Subcutaneous abdominal adipose tissue (tissue), 5 donors: ENCODE data around the gene TCERG1.

ENCODE experiments used
- H3K27ac ChIP-seq: one replicate; pipeline ENCODE4 v1.7.0; 2013; ENCODE audit warnings: low read depth, mild to moderate bottlenecking, inconsistent platforms, low read length, moderate library complexity
- H3K27me3 ChIP-seq, 5 donors: one replicate each; pipeline ENCODE4 v1.7.0; 2013; ENCODE audit warnings: low read length in 5 of 5, inconsistent platforms in 1 of 5; ENCODE audit not compliant: control insufficient read depth in 5 of 5, insufficient read depth in 4 of 5
- H3K36me3 ChIP-seq, 5 donors: one replicate each; pipeline ENCODE4 v1.7.0; 2013; ENCODE audit warnings: low read length in 5 of 5; ENCODE audit not compliant: control insufficient read depth in 5 of 5, insufficient read depth in 5 of 5
- H3K4me1 ChIP-seq, 5 donors: one replicate each; pipeline ENCODE4 v1.7.0; 2013; ENCODE audit warnings: low read length in 5 of 5, mild to moderate bottlenecking in 3 of 5, moderate library complexity in 1 of 5; ENCODE audit not compliant: control insufficient read depth in 5 of 5, insufficient read depth in 5 of 5
- H3K4me3 ChIP-seq, 5 donors: one replicate each; pipeline ENCODE4 v1.7.0; 2013; ENCODE audit warnings: low read length in 5 of 5, low read depth in 1 of 5
- H3K9ac ChIP-seq, 5 donors: one replicate each; pipeline ENCODE4 v1.7.0; 2013; ENCODE audit warnings: low read length in 5 of 5, mild to moderate bottlenecking in 4 of 5, moderate library complexity in 3 of 5
- H3K9me3 ChIP-seq, 5 donors: one replicate each; pipeline ENCODE4 v1.7.0; 2013; ENCODE audit warnings: low read length in 5 of 5; ENCODE audit not compliant: control insufficient read depth in 5 of 5
- donor health status: healthy.
- donor health status: healthy.
- donor health status: healthy.
- donor health status: healthy.
- donor health status: healthy.

TCERG1 gene

DNA sequence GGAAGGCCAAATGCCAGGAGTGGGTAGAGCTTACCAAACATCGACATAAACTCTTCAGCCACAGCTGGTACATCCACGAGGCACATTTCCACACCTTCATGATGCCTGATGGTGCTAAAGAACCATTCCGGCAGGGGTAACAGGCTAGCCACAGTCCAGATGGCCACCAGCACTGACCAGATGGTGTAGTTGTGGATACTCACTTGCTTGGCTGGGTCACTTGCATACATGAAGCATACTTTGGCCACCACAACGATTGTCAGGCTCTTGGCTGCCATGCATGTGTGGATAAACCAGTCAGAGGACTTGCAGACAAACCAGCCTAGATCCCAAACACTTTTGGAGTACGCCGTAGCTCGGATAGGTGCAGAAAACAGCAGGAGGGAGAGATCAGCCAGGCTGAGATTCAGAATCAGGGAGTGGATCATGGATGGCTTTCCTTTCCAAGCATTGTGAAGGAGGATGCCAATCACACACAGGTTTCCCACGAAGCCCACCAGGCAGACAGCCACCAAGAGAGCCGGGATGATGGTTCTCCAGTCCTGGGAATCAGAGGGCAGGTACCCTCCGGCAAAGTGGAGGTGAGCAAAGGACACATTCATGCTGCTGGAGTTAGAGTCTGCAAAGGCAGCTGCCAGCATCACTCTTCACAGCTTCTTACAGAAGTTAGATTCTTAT, 68.5 kb downstream of the TCERG1 start:
- no peak overlapping the region for H3K27ac ChIP-seq
- no peaks in the 10 kb centered on the region for H3K9me3 ChIP-seq
- H3K27me3 ChIP-seq = no peaks in the 10 kb centered on the region

DNA sequence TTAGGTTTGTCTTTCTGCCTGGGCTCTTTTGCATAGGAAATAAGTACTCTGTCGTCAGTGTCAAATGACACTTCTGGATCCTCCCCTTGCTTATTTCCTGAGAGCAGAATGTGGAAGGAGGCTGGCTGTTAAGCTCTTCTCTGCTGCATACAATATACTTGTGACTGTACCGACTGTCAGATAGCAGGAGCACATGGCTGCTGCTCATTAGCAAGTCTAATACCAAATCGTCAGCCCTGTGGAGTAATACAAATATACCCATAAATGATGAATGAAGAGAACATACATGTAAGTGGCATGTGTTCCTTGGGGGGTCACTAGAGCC, 69.0 kb downstream of the TCERG1 start, which contains the start of gene GPR151:
Gene GPR151 (minus strand): TSS at position 40 of the 325 bp plus-strand sequence. CDS start 77 bp downstream, outside the sequence.
- Histone ChIP-seq H3K9ac (no peak within 1 kb of the TSS), H3K36me3 (peaks cover 5 to 11% (median 9%) of the 10 kb centered on the region in 5 donors), H3K9me3 (no peaks in the 10 kb centered on the region), H3K27me3 (no peaks in the 10 kb centered on the region), H3K4me1 (no peaks in the 10 kb centered on the region), H3K27ac (no peak within 1 kb of the TSS), H3K4me3 (no peak within 1 kb of the TSS)

More for the DNA sequence above, 68.5 kb downstream of the TCERG1 start:
- no peak overlapping the region for H3K9ac ChIP-seq
- H3K4me1 ChIP-seq = no peaks in the 10 kb centered on the region
- H3K4me3 ChIP-seq = no peak overlapping the region
- peaks cover 10 to 16% (median 14%) of the 10 kb centered on the region in 5 donors for H3K36me3 ChIP-seq

DNA sequence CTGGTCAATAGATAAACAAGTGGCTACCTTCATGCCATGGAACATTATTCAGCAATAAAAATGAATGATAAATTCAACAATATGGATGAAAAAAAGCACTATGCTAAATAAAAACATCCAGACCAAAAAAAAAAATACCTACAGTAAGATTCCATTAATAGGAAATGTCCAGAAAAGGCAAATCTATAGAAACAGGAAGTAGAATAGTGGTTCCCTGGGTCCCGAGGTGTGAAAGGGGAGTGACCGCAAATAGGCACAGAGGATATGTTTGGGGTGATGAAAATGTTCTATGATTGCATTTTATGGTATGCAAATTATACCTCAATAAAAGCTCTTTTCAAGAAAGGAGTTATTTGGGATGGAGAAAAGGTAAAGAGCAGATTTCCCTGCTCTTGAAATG, 72.4 kb downstream of the TCERG1 start:
- H3K36me3 ChIP-seq = no peaks in the 10 kb centered on the region
- no peaks in the 10 kb centered on the region for H3K27me3 ChIP-seq
- no peak overlapping the region for H3K9ac ChIP-seq
- no peaks in the 10 kb centered on the region for H3K9me3 ChIP-seq
- no peak overlapping the region for H3K4me3 ChIP-seq
- no peak overlapping the region for H3K27ac ChIP-seq
- H3K4me1 ChIP-seq = no peaks in the 10 kb centered on the region

GRCh38 chr5:146520731-146521130, 73.6 kb downstream of the TCERG1 start:
- Histone ChIP-seq H3K36me3 (no peaks in the 10 kb centered on the region), H3K27ac (no peak overlapping the region), H3K9ac (no peak overlapping the region), H3K4me1 (no peaks in the 10 kb centered on the region), H3K9me3 (no peaks in the 10 kb centered on the region), H3K27me3 (no peaks in the 10 kb centered on the region), H3K4me3 (no peak overlapping the region)

DNA sequence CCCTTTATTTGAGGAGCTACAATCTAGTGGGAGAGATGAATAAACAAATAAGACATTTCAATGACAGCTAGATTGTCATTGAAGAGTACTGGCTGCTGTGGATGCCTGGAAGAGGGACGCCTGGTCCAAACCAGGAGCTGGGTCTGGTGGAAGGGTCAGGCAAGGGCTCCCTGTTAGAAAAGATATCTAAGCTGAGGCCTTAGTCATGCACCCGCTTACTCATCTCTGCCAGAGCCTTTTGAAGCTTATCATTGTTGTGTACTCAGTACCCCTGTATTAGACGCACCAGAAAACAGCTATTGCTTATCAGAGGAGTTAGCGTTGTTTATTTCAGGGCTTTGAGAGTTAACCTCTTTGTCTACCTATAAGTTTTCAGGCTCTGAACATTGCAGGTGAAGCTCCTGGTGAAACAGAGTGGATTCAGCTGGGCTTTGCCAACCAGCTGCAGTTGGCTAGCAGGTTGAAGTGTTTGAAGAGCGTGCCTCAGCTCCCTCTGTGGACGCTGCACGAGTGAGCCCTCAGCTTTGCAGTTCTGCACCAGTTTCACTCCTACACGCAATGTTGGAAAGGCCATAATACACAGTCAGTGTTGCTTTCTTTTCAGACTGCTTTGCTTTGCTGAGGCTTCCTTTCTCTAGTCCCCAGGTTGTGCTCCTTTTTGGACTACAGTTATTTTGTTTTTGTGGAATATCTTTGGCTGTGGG, 74.4 kb downstream of the TCERG1 start:
- Histone ChIP-seq H3K27me3 (no peaks in the 10 kb centered on the region), H3K9me3 (no peaks in the 10 kb centered on the region), H3K9ac (no peak overlapping the region), H3K4me1 (no peaks in the 10 kb centered on the region), H3K4me3 (no peak overlapping the region), H3K36me3 (no peaks in the 10 kb centered on the region), H3K27ac (no peak overlapping the region)

DNA sequence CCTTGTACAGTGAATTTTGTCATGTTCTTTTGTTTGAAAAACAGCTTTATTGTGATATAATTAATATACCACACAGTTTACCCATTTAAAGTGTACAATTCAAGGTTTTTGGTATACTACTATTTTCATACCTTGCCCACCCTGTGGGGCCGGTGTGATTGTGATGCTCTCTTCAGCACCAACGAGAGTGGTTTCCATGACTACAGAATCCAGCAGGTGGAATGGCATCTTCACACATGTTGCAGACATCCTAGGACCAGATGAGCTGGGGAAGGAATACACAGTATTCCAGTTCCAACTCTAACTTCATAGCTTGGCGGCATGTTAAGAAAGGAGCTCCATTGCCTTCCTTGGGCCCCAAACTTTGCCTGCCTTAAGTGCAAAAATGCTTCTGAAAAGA, 76.6 kb downstream of the TCERG1 start:
- Histone ChIP-seq H3K9me3 (no peaks in the 10 kb centered on the region), H3K27ac (no peak overlapping the region), H3K27me3 (peaks cover 0 to 3% (median 0%) of the 10 kb centered on the region in 5 donors), H3K36me3 (no peaks in the 10 kb centered on the region), H3K9ac (no peak overlapping the region), H3K4me3 (no peak overlapping the region), H3K4me1 (no peaks in the 10 kb centered on the region)

DNA sequence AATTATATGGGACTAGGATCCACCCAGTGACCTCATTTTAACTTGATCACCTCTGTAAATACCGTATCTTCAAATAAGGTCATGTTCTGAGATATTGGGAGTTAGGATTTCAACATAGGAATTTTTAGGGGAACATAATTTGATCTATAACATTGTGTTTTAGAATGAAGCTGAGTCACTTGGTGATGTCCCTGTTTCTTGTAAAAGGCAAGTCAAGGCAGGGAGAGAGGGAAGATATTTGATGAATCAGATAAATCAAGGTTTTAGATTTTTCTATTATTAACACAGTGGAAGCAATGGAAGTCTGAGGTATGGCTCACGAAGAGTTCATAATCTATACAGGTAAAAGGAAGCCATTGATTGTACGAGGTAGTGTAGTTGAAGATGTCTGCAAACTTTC, 80.7 kb downstream of the TCERG1 start:
- no peaks in the 10 kb centered on the region for H3K9me3 ChIP-seq
- no peaks in the 10 kb centered on the region for H3K36me3 ChIP-seq
- H3K9ac ChIP-seq = no peak overlapping the region
- H3K27me3 ChIP-seq = peaks cover 0 to 3% (median 0%) of the 10 kb centered on the region in 5 donors
- H3K4me1 ChIP-seq = no peaks in the 10 kb centered on the region
- H3K4me3 ChIP-seq = no peak overlapping the region
- H3K27ac ChIP-seq = no peak overlapping the region

- no peak overlapping the region for H3K9ac ChIP-seq
- no peak overlapping the region for H3K27ac ChIP-seq
- H3K4me1 ChIP-seq = no peaks in the 10 kb centered on the region
- H3K27me3 ChIP-seq = peaks cover 0 to 3% (median 0%) of the 10 kb centered on the region in 5 donors
- no peak overlapping the region for H3K4me3 ChIP-seq
- no peaks in the 10 kb centered on the region for H3K9me3 ChIP-seq
- H3K36me3 ChIP-seq = no peaks in the 10 kb centered on the region
Measured at GRCh38 chr5:146528236-146528635, 81.1 kb downstream of the TCERG1 start.

DNA sequence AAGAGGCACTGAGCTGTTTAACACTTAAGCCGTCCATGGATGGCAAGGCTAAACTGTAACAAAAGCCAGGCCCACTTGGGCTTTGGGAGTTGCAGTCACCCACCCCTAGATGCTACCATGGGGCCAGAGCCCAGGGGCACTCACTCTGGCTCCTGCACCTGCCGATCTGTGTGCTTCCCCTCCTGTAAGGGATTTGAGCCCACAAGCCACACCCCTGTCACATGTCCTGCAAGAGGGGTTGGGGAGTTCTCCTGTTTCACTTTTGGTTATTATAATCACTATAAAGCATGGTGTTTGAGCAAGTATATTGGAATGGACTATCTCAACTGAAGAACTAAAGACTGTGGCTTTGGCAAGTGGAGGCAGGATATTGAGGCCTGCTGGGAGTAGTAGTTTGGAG, 82.9 kb downstream of the TCERG1 start:
- Histone ChIP-seq H3K4me1 (no peaks in the 10 kb centered on the region), H3K27me3 (peaks cover 0 to 3% (median 0%) of the 10 kb centered on the region in 5 donors), H3K9ac (no peak overlapping the region), H3K4me3 (no peak overlapping the region), H3K36me3 (no peaks in the 10 kb centered on the region), H3K9me3 (no peaks in the 10 kb centered on the region), H3K27ac (no peak overlapping the region)

GRCh38 chr5:146533260-146533857, 86.2 kb downstream of the TCERG1 start:
- Histone ChIP-seq H3K9me3 (no peaks in the 10 kb centered on the region), H3K4me1 (no peaks in the 10 kb centered on the region), H3K27me3 (no peaks in the 10 kb centered on the region), H3K4me3 (no peak overlapping the region), H3K36me3 (no peaks in the 10 kb centered on the region), H3K27ac (no peak overlapping the region), H3K9ac (no peak overlapping the region)
